ENCODE data around the gene ANKRD28. TPM values are rescaled to one million over a fixed set of nuclear protein-coding genes. Genes with fewer than 3 reads are reported as not detected.

The ANKRD28 gene
- polyA plus RNA-seq, 1 of the 3 experiments (the other 2 are of a cell fraction) = 74.8 TPM

GRCh38 chr3:15781131-15781530 lies 16.6 kb downstream of the ANKRD28 start:
- no peak for DNase-seq
- peak overlapping the region; percentile 68 to 92; a peak in 3 of 4 replicates for H3K27ac ChIP-seq (ENCODE audit: low read depth in 2 of 2, low read length in 1 of 2)
- TF ChIP-seq RFX5 (IDR thresholded peaks at IDR 0.05; ENCODE audit: low read length) = no peak
- TF ChIP-seq, protein P1, sequence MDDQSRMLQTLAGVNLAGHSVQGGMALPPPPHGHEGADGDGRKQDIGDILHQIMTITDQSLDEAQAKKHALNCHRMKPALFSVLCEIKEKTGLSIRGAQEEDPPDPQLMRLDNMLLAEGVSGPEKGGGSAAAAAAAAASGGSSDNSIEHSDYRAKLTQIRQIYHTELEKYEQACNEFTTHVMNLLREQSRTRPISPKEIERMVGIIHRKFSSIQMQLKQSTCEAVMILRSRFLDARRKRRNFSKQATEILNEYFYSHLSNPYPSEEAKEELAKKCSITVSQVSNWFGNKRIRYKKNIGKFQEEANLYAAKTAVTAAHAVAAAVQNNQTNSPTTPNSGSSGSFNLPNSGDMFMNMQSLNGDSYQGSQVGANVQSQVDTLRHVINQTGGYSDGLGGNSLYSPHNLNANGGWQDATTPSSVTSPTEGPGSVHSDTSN (IDR thresholded peaks at IDR 0.05) = 0 out of 2 replicates have a peak, but pooled peaks have one; percentile 22

DNA sequence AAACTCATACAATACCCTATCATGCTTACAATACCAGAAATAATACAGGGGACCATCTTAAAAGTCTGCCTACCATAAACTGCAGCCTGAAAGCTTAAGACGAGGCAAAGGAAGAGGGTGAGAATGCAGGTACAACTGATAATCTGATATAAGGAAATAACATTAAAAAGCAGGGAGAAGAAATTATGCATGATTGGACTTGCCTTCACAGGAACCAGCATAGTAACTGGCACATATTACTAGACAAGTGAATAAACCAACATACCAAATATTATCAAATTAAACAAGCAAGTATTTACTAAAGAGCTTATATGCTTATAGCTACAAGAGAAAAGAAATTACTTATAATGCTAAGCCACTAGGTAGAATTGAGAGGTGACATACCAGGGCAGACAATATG lies 18.7 kb downstream of the ANKRD28 start:
- ChIA-PET POLR2A (no interaction called here), CTCF (no interaction called here)
- H3K9me2 ChIP-seq = no peaks in the 10 kb centered on the region
- no peak overlapping the region for H2AFZ ChIP-seq (ENCODE audit: low read depth)
- H3K27ac ChIP-seq (ENCODE audit: low read depth in 2 of 2, low read length in 1 of 2) = no peak overlapping the region
- H3K9me3 ChIP-seq = no peaks in the 10 kb centered on the region
- TF ChIP-seq MAX (IDR thresholded peaks at IDR 0.05; ENCODE audit: low read depth) = no peak
- TF ChIP-seq FOSL2 (IDR thresholded peaks at IDR 0.05; ENCODE audit: borderline replicate concordance, low read depth) = no peak
- TF ChIP-seq, protein P1 (IDR thresholded peaks at IDR 0.05) = no peak
- TF ChIP-seq RXRA (IDR thresholded peaks at IDR 0.05; ENCODE audit: borderline replicate concordance, low read depth) = no peak
- no peak for TF ChIP-seq MEF2A (IDR thresholded peaks at IDR 0.05; ENCODE audit: borderline replicate concordance, low read depth)
- TF ChIP-seq SMC3 (IDR thresholded peaks at IDR 0.05; ENCODE audit: low read depth, low read length) = no peak
- no peak for TF ChIP-seq SIN3A (IDR thresholded peaks at IDR 0.05; ENCODE audit: borderline replicate concordance, low read depth, low read length)
- TF ChIP-seq, protein P2, sequence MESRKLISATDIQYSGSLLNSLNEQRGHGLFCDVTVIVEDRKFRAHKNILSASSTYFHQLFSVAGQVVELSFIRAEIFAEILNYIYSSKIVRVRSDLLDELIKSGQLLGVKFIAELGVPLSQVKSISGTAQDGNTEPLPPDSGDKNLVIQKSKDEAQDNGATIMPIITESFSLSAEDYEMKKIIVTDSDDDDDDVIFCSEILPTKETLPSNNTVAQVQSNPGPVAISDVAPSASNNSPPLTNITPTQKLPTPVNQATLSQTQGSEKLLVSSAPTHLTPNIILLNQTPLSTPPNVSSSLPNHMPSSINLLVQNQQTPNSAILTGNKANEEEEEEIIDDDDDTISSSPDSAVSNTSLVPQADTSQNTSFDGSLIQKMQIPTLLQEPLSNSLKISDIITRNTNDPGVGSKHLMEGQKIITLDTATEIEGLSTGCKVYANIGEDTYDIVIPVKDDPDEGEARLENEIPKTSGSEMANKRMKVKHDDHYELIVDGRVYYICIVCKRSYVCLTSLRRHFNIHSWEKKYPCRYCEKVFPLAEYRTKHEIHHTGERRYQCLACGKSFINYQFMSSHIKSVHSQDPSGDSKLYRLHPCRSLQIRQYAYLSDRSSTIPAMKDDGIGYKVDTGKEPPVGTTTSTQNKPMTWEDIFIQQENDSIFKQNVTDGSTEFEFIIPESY (IDR thresholded peaks at IDR 0.05; ENCODE audit: borderline replicate concordance, low read depth) = no peak
- no peak for TF ChIP-seq MXI1 (IDR thresholded peaks at IDR 0.05; ENCODE audit: low read depth, low read length)
- no peak for TF ChIP-seq TAF1 (IDR thresholded peaks at IDR 0.05; ENCODE audit: borderline replicate concordance, low read depth, low read length)
- no peak for TF ChIP-seq REST (IDR thresholded peaks at IDR 0.05; ENCODE audit: low read depth, low read length)
- TF ChIP-seq FOXM1 (IDR thresholded peaks at IDR 0.05; ENCODE audit: low read depth) = no peak
- TF ChIP-seq POLR2AphosphoS5 (IDR thresholded peaks at IDR 0.05; ENCODE audit: low read depth, low read length) = no peak
- TF ChIP-seq RFX5 (IDR thresholded peaks at IDR 0.05; ENCODE audit: low read length) = no peak
- no peak for TF ChIP-seq TEAD4 (IDR thresholded peaks at IDR 0.05; ENCODE audit: borderline replicate concordance, insufficient read depth)
- TF ChIP-seq ELF1 (IDR thresholded peaks at IDR 0.05) = no peak
- no peak for TF ChIP-seq NFIC (IDR thresholded peaks at IDR 0.05; ENCODE audit: borderline replicate concordance)
- peaks cover 13% of the 10 kb centered on the region; the same call in 1 of the 2 replicates for H4K20me1 ChIP-seq (ENCODE audit: insufficient read depth)
- WGBS (ENCODE audit: low lambda C conversion rate) = 89% methylated on average over 1 of the region's 1 CpG
- no peaks in the 10 kb centered on the region for H3K27me3 ChIP-seq (ENCODE audit: insufficient read depth)
- no peak overlapping the region for H3K4me3 ChIP-seq (ENCODE audit: low read depth in 2 of 2, low read length in 1 of 2)
- no peak overlapping the region for H3K9ac ChIP-seq
- H3K4me1 ChIP-seq (ENCODE audit: control insufficient read depth in 1 of 2, insufficient read depth in 2 of 2, low read depth in 1 of 2, low read length in 1 of 2) = peaks cover 6 to 12% of the 10 kb centered on the region in 2 experiments; a peak in 3 of 4 replicates
- peaks cover 29% of the 10 kb centered on the region for H3F3A ChIP-seq (replicated peaks; ENCODE audit: insufficient read depth)
- H3K4me2 ChIP-seq = no peak overlapping the region
- DNase-seq = no peak
- H3K79me2 ChIP-seq (ENCODE audit: insufficient read depth) = peaks cover 100% of the 10 kb centered on the region
- H3K36me3 ChIP-seq (replicated peaks in 1 of 2; ENCODE audit: control insufficient read depth in 1 of 2, insufficient read depth in 2 of 2, low read length in 1 of 2) = peaks cover 20 to 83% of the 10 kb centered on the region in 2 experiments

More at GRCh38 chr3:15781131-15781530, 16.6 kb downstream of the ANKRD28 start:
- Histone ChIP-seq H3F3A (replicated peaks; ENCODE audit: insufficient read depth) (peaks cover 44% of the 10 kb centered on the region), H3K9me3 (no peaks in the 10 kb centered on the region), H3K4me1 (ENCODE audit: control insufficient read depth in 1 of 2, insufficient read depth in 2 of 2, low read depth in 1 of 2, low read length in 1 of 2) (peaks cover 4 to 12% of the 10 kb centered on the region in 2 experiments; a peak in 3 of 4 replicates), H2AFZ (ENCODE audit: low read depth) (no peak overlapping the region), H3K9me2 (no peaks in the 10 kb centered on the region), H3K36me3 (replicated peaks in 1 of 2; ENCODE audit: control insufficient read depth in 1 of 2, insufficient read depth in 2 of 2, low read length in 1 of 2) (peaks cover 36 to 85% of the 10 kb centered on the region in 2 experiments), H4K20me1 (ENCODE audit: insufficient read depth) (peaks cover 17% of the 10 kb centered on the region; the same call in 1 of the 2 replicates), H3K79me2 (ENCODE audit: insufficient read depth) (peaks cover 100% of the 10 kb centered on the region), H3K4me2 (peak overlapping the region; percentile 65; the same call in 1 of the 2 replicates), H3K9ac (peak overlapping the region; percentile 8; the same call in 1 of the 2 replicates), H3K4me3 (ENCODE audit: low read depth in 2 of 2, low read length in 1 of 2) (no peak overlapping the region), H3K27me3 (ENCODE audit: insufficient read depth) (no peaks in the 10 kb centered on the region)
- POLR2A ChIA-PET = no interaction called here
- CTCF ChIA-PET = interaction anchor here (1.6 kb wide), 1 partner anchor 15 kb away, joined by 3 read pairs; no protein-coding TSS in a partner anchor

Measured in SK-N-SH (cell line).